K562 treated with DMSO at 1 percent for 48 hours (cell line): Measurements from ENCODE around the gene GCSH. TPM values are rescaled to one million over a fixed set of nuclear protein-coding genes. Genes with fewer than 3 reads are reported as not detected.

Source experiments
- total RNA-seq: library from RNA; unstranded; fragments of 300-600 nt; gene quantifications from 2 replicates; pipeline ENCODE4 v1.2.3, GENCODE V29; 2022; ENCODE audit warnings: low replicate concordance; ENCODE audit errors: extremely low read depth

Gene GCSH
- total RNA-seq: not detected in 2 replicates

GRCh38 chr16:81095953-81096714 lies at the start of gene GCSH:
Gene GCSH, minus strand, starts transcription at chr16:81096395. Its CDS starts 117 bp downstream, at chr16:81096278.

GRCh38 chr16:81077076-81077940 lies 18.9 kb downstream of the GCSH start, which contains the start of gene C16orf46:
Gene C16orf46, minus strand, starts transcription at chr16:81077238. Its CDS starts 13,283 bp downstream, at chr16:81063955.

GRCh38 chr16:81035398-81035974 lies 60.7 kb downstream of the GCSH start, which contains the start of gene ATMIN:
Gene ATMIN, plus strand, starts transcription at chr16:81035842. Its CDS starts 29 bp downstream, at chr16:81035871.

Other genes starting within 250 kb of the GCSH start
- gene CMC2, start 89.5 kb downstream of the GCSH start, total RNA-seq: not detected in 2 replicates
- not detected in 2 replicates for gene CENPN, start 89.2 kb downstream of the GCSH start, total RNA-seq
- gene ATMIN, start 60.6 kb downstream of the GCSH start, total RNA-seq: not detected in 2 replicates
- not detected in 2 replicates for gene C16orf46, start 19.2 kb downstream of the GCSH start, total RNA-seq
- not detected in 2 replicates for gene BCO1, start 142.3 kb upstream of the GCSH start, total RNA-seq
- not detected in 2 replicates for gene GAN, start 218.6 kb upstream of the GCSH start, total RNA-seq